KOPT-K1 (cell line): ENCODE measurements around the gene AFAP1L2.

Experiments
- H3K27ac ChIP-seq: fragments of 200-600 bp; sonication (generic); 2 replicates; pipeline ENCODE4 v1.5.1; 2016; ENCODE audit warnings: antibody characterized with exemption, mild to moderate bottlenecking, low read depth, low read length; ENCODE audit not compliant: poor library complexity, severe bottlenecking
- H3K36me3 ChIP-seq: fragments of 200-600 bp; sonication (generic); 2 replicates; pipeline ENCODE4 v1.5.1; 2017; ENCODE audit warnings: antibody characterized with exemption, mild to moderate bottlenecking, low read length, moderate library complexity; ENCODE audit not compliant: insufficient read depth
- H3K9me3 ChIP-seq: fragments of 200-600 bp; sonication (generic); 2 replicates; pipeline ENCODE4 v1.5.1; 2017; ENCODE audit warnings: antibody characterized with exemption, low read length, mild to moderate bottlenecking; ENCODE audit not compliant: insufficient read depth, poor library complexity, severe bottlenecking

The AFAP1L2 gene

DNA sequence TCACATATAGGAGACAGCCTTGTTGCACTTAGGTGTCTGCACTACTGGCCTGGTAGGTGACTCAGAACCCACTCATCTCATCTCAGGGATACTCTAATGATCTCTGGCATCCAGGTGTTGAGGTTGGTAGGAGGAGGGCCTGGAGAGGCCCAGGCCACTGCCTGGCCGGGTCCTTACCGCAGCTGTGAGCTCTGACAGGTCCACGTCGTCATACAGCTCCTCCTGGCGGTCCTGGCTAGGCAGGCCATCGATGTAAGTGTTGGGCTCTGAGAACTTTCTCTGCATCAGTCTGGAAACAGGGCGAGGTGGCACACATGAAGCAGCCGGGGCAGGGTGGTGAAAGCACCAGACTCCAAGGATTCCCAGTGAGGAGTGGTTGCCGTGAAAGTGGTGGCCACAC lies 103.1 kb downstream of the AFAP1L2 start:
- H3K36me3 ChIP-seq = no peaks in the 10 kb centered on the region
- peaks cover 5% of the 10 kb centered on the region for H3K9me3 ChIP-seq
- H3K27ac ChIP-seq = no peak overlapping the region

DNA sequence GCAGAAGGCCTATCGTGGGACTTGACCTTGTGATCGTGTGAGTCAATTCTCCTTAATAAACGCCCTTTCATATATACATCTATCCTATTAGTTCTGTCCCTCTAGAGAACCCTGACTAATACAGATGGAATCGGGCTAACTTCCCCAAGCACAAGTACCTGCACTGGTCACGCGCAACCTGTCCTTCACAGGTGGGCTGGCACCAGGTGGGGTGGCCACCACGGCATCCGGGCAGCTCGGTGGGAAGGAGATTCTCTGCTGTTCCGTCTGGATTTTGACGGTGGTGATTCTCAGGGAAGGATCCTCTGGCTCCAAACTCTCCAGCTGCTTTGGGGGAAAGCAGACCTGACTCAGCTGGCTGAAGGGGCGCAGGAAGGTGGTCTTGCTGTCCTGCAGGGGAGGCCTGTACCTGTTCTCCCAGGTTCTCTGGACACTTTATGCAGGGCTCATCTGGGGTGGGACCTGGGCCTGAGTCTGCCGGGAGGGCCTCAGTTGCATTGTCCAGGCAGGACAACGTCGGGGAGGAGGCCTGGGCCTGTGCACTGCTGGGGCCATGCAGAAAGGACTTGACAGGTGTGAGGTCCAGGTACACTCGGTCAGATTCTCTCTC lies 104.2 kb downstream of the AFAP1L2 start:
- no peaks in the 10 kb centered on the region for H3K36me3 ChIP-seq
- peaks cover 15% of the 10 kb centered on the region for H3K9me3 ChIP-seq
- H3K27ac ChIP-seq = no peak overlapping the region

DNA sequence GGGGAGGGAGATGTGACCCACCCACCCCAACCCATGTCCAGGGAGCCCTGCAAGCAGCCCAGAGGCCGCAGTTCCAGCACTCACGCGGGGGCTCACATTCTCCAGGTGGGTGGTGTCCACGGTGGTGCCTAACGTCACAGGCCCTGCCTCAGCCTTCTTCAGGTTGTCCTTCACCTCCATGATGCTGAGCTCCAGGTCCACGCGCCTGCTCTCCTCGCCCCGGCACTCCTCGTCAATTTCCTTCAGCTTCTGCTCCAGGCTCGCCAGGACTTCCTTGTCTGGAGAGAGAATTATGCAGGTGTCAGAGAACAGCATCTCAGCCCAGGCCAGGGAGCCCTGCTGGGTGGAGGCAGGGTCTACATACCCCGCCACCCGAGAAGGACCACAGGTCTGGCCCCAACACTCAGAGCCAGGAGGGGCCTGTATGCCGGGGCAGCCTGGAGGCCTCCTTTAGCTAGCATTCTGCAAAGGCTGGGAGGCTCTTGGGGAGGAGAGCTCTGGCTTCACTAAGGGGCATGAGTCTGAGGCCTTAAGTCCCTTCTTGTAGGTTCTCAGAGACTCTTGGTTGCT lies 107.1 kb downstream of the AFAP1L2 start:
- Histone ChIP-seq H3K27ac (no peak overlapping the region), H3K36me3 (no peaks in the 10 kb centered on the region), H3K9me3 (peaks cover 21% of the 10 kb centered on the region)

DNA sequence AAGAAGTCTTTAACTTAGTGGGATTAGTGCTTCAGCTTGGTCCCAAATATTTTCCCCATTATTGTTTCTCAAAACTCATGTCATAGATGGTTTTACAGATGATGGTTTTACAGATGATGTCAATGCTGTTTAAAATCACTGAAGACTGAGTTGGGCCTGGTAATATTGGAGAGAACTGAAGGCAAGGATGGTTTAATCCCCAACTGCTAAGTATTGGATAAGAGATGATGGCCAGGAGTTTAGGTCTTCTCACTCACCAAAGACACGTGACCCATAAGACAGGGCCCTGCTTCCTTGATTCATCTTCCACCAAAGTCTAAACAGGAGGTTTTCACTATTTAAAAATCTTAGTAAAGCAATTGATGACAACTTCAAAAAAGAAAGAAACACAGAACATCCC lies 108.9 kb downstream of the AFAP1L2 start:
- H3K27ac ChIP-seq = no peak overlapping the region
- H3K9me3 ChIP-seq = peaks cover 21% of the 10 kb centered on the region
- H3K36me3 ChIP-seq = no peaks in the 10 kb centered on the region

DNA sequence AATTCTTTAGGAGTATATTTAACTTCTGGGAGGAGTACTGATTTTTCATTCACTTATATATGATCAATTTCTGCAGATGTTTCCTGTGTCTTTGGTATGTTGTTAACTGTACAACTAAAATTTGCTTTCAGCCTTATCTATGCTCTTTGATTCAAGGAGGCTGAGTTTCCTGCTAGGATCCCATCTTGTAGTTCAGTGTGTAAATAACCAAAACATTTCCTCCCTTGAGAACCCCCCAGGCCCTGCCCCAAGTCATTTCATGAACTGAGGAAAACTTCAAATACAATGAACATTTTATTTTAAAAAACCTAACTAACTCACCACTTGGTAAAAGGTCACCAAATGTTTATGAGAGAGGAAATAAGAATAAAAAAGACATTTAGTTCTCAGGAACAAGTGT lies 109.8 kb downstream of the AFAP1L2 start:
- no peaks in the 10 kb centered on the region for H3K36me3 ChIP-seq
- peaks cover 21% of the 10 kb centered on the region for H3K9me3 ChIP-seq
- no peak overlapping the region for H3K27ac ChIP-seq

DNA sequence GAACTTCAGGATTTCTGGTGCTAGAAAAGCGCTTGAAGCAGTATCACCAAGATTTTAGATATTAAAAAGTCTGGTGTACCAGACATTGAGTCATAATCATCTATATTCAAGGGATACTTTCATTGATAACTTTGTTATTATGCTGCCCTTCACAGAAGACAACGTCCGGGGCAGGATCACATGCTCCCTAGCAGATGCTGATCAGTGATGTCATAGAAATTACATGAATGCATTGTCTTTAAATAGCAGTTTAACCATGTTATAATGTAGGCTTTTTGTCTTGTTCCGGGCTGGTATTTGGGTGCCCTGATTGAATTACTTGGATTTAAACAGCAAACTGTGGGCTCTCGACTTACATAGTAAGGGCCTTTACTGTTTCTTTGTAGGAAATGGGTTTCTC lies 111.2 kb downstream of the AFAP1L2 start:
- H3K27ac ChIP-seq = no peak overlapping the region
- H3K36me3 ChIP-seq = no peaks in the 10 kb centered on the region
- H3K9me3 ChIP-seq = peaks cover 21% of the 10 kb centered on the region

DNA sequence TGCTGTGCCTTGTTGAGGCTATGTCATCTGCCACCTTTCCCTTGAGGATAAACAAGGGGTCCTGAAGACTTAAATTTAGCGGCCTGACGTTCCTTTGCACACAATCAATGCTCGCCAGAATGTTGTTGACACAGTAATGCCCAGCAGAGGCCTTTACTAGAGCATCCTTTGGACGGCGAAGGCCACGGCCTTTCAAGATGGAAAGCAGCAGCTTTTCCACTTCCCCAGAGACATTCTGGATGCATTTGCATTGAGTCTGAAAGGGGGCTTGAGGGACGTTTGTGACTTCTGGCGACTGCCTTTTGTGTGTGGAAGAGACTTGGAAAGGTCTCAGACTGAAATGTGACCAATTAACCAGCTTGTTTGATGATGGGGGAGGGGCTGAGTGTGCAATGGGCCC lies 112.8 kb downstream of the AFAP1L2 start:
- peaks cover 20% of the 10 kb centered on the region for H3K9me3 ChIP-seq
- H3K36me3 ChIP-seq = no peaks in the 10 kb centered on the region
- H3K27ac ChIP-seq = no peak overlapping the region

DNA sequence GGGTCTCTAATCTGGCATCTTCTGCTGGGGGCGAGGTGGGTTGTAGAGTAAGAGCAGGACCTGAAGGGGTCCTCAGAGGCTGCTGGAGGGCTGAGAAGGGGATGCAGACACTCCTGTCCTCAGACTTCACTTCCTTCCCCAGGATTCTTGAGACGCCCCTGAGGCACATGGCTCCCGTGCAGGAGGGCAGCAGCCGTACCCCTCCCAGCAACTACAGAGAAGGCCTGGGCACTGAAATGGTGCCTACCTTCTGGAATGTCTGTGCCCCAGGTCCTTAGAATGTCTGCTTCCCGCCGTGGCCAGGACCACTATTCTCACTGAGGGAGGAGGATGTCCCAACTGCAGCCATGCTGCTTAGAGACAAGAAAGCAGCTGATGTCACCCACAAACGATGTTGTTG lies 113.2 kb downstream of the AFAP1L2 start:
- Histone ChIP-seq H3K9me3 (peaks cover 15% of the 10 kb centered on the region), H3K27ac (no peak overlapping the region)

DNA sequence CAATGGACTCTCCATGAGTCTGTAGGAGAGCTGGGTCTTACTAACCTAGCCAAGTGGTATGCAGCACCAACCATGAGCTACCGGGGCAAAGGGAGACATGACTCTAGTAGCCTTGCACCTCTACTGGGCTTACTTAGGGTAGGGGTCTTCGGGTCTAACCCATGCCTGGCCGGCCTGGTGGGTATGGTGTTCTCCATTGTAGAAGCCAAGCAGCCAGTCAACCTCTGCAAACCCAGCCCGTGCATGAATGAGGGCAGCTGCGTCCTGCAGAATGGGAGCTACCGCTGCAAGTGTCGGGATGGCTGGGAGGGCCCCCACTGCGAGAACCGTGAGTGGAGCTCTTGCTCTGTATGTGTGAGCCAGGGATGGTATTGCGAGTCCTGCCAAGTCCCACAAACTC lies 114.3 kb downstream of the AFAP1L2 start:
- H3K27ac ChIP-seq = no peak overlapping the region
- H3K36me3 ChIP-seq = no peaks in the 10 kb centered on the region
- H3K9me3 ChIP-seq = peaks cover 5% of the 10 kb centered on the region

More for the DNA sequence above, 113.2 kb downstream of the AFAP1L2 start:
- H3K36me3 ChIP-seq = no peaks in the 10 kb centered on the region

DNA sequence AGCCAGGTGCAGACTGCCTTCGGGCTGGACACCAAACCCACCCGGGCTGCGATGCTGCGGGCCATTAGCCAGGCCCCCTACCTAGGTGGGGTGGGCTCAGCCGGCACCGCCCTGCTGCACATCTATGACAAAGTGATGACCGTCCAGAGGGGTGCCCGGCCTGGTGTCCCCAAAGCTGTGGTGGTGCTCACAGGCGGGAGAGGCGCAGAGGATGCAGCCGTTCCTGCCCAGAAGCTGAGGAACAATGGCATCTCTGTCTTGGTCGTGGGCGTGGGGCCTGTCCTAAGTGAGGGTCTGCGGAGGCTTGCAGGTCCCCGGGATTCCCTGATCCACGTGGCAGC lies 115.2 kb downstream of the AFAP1L2 start:
- no peak overlapping the region for H3K27ac ChIP-seq
- H3K9me3 ChIP-seq = no peaks in the 10 kb centered on the region
- no peaks in the 10 kb centered on the region for H3K36me3 ChIP-seq

DNA sequence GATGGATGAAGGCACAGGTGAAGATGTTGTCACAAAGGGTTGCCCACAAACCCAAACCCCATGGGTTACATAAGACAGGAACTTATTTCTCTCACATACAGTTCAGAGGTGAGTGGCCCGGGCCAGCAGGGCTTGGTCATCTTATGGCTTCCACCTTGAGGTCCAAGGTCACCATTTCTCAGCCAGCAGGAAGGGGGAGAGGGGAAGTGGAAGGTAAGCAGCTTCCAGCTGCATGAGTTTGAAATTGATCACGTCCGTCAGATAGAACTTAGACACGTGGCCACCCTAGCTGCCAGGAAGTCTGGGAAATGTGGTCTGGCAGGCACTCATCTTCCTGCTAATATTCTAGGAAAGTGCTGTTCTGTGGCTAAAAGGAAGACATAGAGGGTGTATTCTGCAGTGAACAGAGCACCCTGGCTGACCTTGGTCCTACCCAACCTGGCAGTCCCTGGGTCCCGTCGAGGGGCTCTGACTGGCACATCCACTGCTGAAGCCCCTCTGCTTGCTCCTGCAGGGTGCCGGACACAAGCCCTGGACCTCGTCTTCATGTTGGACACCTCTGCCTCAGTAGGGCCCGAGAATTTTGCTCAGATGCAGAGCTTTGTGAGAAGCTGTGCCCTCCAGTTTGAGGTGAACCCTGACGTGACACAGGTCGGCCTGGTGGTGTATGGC lies 115.7 kb downstream of the AFAP1L2 start:
- no peak overlapping the region for H3K27ac ChIP-seq
- no peaks in the 10 kb centered on the region for H3K36me3 ChIP-seq
- H3K9me3 ChIP-seq = no peaks in the 10 kb centered on the region

DNA sequence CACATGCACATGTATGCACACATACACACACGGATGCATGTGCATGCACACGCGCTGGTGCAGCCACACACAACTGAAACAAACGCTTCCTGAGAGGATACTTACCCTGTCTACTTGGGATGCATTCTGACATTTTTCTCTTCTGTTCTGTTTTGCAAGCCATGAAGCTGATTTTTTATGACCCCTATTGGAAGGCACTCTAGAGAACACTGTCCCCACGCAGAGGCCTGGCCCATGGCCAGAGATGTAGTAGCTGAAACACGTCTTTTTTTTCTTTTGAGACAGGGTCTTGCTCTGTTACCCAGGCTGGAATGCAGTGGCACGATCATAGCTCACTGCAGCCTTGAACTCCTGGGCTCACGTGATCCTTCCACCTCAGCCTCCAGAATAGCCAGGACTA lies 117.4 kb downstream of the AFAP1L2 start:
- H3K27ac ChIP-seq = no peak overlapping the region
- no peaks in the 10 kb centered on the region for H3K9me3 ChIP-seq
- no peaks in the 10 kb centered on the region for H3K36me3 ChIP-seq

DNA sequence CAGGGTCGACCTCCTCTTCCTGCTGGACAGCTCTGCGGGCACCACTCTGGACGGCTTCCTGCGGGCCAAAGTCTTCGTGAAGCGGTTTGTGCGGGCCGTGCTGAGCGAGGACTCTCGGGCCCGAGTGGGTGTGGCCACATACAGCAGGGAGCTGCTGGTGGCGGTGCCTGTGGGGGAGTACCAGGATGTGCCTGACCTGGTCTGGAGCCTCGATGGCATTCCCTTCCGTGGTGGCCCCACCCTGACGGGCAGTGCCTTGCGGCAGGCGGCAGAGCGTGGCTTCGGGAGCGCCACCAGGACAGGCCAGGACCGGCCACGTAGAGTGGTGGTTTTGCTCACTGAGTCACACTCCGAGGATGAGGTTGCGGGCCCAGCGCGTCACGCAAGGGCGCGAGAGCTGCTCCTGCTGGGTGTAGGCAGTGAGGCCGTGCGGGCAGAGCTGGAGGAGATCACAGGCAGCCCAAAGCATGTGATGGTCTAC lies 118.3 kb downstream of the AFAP1L2 start:
- Histone ChIP-seq H3K27ac (no peak overlapping the region), H3K36me3 (no peaks in the 10 kb centered on the region), H3K9me3 (no peaks in the 10 kb centered on the region)

DNA sequence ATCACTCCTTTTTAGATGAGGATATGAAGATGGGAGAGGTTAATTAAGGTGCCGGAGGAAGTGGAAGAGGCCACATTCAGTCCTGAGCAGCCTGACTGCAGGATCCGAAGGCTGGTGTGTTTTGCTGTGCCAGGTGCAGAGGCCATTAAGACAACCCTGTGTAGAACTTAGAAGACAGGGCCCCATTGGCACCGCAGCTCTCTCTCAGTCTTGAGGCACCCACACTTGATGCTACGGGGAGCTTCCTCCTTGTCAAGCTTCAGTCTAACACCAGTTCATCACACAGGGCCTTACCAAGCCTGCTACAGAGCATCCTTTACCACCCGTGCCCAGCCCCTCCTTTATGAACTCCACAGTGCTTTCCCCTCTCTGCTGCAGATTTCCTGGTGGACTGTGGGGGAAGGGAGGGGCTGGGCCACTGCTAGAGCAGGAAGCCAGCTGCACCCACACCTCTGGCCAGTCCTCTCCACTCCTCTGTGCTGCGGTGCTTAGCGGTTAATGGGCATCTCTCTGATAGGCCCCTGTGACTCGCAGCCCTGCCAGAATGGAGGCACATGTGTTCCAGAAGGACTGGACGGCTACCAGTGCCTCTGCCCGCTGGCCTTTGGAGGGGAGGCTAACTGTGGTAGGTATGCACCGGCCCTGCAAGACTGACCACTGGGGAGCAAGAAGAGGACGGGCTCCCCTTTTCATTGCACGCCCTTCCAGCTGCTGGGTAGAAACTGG lies 119.8 kb downstream of the AFAP1L2 start:
- Histone ChIP-seq H3K27ac (no peak overlapping the region), H3K36me3 (no peaks in the 10 kb centered on the region), H3K9me3 (no peaks in the 10 kb centered on the region)

DNA sequence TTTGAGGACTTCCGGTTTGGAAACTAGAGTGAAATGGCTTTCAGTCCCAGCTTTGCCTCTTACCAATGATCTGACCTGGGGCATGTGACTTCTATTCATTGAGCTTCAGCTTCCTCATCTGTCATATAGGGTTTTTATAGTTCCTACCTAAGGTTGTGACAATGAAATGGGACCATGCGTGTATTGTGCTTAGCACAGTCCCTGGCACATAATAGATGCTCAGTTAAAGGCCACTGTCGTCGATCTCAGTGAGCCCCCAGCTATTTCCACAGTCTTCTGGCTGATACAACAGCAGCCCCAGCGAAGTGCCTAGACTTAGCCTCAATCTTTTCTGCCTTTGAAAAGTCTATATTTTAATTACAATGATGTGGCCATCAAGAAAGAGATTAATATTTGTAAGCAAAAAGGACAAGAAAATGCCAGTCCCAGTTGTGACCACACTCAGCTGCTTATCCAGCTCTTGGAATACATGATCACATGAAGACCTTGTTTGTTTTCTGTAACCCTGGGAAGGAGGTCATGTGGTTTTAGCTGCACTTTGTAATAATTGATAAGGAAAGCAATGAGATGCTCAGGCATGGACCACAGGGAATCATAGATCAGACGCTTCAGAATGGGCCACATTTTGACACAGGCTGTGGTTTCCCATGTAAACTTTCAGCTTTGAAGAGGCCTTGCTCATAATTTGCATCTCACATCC lies 120.6 kb downstream of the AFAP1L2 start:
- Histone ChIP-seq H3K9me3 (no peaks in the 10 kb centered on the region), H3K27ac (no peak overlapping the region), H3K36me3 (no peaks in the 10 kb centered on the region)
